GM13977 (cell line): ENCODE measurements around the gene SRP54.

Experiments used
- DNase-seq: peaks from one replicate; pipeline ENCODE4 v3.0.0; 2012; ENCODE audit warnings: low spot score
- in situ Hi-C: fragments of 300-500 bp; cut with MboI; formaldehyde crosslinking; loops from one replicate; pipeline ENCODE4 v1.12.0; 2022; ENCODE audit warnings: low sequenced_read_pairs, low pct_unique_long_range_greater_than_20kb, mixed read lengths, inconsistent platforms; ENCODE audit not compliant: unreplicated experiment
- TF ChIP-seq, protein P1 (sequence below): IDR thresholded peaks from 2 replicates; pipeline ENCODE4 v1.5.1; 2012; ENCODE audit warnings: mild to moderate bottlenecking, control low read depth; ENCODE audit not compliant: insufficient read depth; ENCODE audit errors: extremely low read depth, missing control alignments

Gene SRP54

GRCh38 chr14:34981743-34982420, 910 bp upstream of the SRP54 start:
- DNase-seq, result no peak
- in situ Hi-C loops, result no loop called here
- TF ChIP-seq, protein P1, sequence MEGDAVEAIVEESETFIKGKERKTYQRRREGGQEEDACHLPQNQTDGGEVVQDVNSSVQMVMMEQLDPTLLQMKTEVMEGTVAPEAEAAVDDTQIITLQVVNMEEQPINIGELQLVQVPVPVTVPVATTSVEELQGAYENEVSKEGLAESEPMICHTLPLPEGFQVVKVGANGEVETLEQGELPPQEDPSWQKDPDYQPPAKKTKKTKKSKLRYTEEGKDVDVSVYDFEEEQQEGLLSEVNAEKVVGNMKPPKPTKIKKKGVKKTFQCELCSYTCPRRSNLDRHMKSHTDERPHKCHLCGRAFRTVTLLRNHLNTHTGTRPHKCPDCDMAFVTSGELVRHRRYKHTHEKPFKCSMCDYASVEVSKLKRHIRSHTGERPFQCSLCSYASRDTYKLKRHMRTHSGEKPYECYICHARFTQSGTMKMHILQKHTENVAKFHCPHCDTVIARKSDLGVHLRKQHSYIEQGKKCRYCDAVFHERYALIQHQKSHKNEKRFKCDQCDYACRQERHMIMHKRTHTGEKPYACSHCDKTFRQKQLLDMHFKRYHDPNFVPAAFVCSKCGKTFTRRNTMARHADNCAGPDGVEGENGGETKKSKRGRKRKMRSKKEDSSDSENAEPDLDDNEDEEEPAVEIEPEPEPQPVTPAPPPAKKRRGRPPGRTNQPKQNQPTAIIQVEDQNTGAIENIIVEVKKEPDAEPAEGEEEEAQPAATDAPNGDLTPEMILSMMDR, result peak; percentile 6

- DNase-seq, result no peak
- TF ChIP-seq, protein P1, result no peak
- in situ Hi-C loops, result no loop called here
These were observed 462 bp downstream of the SRP54 start for GRCh38 chr14:34983148-34983760.

DNA sequence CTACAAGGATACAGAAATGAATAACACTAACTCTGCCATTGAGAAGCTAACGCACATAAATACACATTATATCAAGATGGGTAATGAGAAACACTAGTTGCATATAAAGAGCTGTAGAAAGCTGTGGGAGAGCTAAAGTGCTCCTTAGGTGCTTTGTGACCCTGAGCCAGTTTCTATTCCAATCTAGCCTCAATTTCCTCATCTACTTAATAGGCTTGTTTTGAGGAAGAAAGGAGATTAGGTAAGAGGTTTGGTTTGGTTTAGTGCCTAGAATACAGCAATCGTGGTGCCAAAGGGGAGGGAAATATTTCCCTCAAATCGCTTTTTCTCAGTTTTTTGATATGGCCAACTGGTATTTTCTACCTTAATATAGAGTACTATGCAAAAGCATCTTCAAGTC, 994 bp downstream of the SRP54 start:
- TF ChIP-seq, protein P1, result no peak
- DNase-seq, result no peak
- in situ Hi-C loops, result no loop called here

- no peak for DNase-seq
- in situ Hi-C loops, result no loop called here
These were observed 2.9 kb downstream of the SRP54 start for GRCh38 chr14:34985740-34986139.

GRCh38 chr14:34987180-34987579, 4.4 kb downstream of the SRP54 start:
- TF ChIP-seq, protein P1, result no peak
- in situ Hi-C loops, result no loop called here
- no peak for DNase-seq

More at GRCh38 chr14:34985740-34986139, 2.9 kb downstream of the SRP54 start:
- TF ChIP-seq, protein P1, result no peak

DNA sequence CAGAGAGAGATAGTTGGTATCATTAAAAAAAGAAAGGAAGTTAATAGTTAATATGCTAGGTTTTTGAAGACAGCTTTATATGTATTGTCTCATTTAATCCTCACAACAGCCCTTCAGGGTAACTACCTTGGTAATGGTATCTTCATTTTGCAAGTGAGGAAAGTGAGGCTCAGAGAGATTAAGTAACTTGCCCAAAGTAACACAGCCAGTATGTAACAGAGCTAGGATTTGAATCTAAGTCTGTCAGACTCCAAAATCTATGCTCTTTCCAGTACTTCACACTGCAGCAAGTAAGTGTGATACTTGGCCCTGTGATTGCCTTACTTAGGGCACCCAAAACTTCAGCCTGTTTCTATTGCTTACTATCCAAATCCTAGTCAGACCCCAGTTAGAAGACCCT, 7.0 kb downstream of the SRP54 start:
- TF ChIP-seq, protein P1, result no peak
- in situ Hi-C loops, result no loop called here

More for the DNA sequence above, 7.0 kb downstream of the SRP54 start:
- DNase-seq, result no peak
